GM21447 (cell line): ENCODE data around the gene FAM9C.
A peak's percentile ranks its signal among the peaks of the same experiment; 100 is the strongest.

Experiments
- ATAC-seq: cut with Tn5 transposase; IDR thresholded peaks from one replicate; pipeline ENCODE4 v1.9.1; 2021; ENCODE audit not compliant: unreplicated experiment

FAM9C gene

DNA sequence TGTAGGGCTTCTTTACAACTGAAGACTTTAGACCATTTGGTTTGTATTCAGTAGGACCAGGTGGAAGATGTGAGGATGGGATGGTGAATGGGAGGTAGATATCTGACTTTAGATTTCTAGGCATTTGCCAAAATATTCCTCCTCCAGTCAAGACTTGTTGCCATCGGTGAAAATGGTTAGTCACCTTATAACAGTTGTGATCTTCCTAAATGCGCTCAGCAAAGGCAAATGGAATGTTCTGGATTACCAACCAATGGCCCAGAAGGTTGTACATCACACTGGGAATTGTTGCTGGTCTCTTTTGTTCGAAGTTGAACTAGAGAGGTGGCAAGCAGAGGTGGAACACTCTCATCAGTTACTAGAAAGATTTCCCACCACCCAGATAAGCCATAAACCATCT is 35.6 kb downstream of the FAM9C start:
- ATAC-seq = no peak

DNA sequence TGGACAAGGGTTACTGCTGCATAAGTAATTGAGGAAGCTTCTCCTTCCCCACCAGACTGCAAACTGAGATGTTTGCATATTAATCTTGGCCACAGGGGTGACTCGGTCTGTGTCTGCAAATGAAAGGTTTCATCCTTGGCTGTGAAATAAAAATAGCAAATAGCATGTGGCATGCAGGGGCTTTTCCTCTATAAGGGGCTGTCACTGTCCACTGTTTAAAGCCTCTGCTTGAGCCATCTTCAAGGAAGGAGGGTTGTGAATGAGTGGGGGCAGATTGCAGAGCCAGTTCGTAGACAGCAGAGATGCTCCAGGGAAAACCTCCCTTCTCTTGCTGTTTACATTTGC is 36.3 kb downstream of the FAM9C start:
- peak; percentile 41 for ATAC-seq

DNA sequence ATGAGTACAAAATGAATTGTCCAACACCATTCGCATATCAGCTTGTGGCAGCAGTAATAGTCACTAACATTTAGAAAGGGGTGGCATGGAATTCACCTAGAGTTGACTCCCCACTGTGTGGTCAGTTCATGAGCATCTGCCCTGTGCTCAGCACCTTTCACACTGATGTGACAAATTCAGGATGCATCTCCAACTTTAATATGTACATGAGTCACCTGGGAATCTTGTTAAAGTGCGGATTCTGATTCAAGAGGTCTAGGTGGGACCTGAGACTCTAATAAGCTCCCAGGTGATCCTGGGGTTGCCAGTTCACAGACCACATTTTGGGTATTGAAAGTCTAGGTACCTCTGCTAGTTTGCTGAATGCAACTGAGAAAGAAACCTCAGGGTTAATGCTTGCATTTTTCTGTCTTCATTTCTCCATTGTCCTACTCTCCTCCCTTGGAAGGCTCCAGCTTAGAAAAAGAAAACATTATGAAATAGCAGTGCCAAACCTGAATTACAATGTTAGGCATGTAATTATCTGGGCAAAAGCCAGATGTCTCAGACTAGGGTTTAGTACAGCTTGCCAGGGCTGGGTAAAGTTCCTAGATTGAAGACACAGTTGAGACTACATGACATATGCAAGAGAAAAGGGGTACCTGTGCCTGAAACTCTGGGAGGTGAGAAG is 36.8 kb downstream of the FAM9C start:
- ATAC-seq = peak; percentile 8

DNA sequence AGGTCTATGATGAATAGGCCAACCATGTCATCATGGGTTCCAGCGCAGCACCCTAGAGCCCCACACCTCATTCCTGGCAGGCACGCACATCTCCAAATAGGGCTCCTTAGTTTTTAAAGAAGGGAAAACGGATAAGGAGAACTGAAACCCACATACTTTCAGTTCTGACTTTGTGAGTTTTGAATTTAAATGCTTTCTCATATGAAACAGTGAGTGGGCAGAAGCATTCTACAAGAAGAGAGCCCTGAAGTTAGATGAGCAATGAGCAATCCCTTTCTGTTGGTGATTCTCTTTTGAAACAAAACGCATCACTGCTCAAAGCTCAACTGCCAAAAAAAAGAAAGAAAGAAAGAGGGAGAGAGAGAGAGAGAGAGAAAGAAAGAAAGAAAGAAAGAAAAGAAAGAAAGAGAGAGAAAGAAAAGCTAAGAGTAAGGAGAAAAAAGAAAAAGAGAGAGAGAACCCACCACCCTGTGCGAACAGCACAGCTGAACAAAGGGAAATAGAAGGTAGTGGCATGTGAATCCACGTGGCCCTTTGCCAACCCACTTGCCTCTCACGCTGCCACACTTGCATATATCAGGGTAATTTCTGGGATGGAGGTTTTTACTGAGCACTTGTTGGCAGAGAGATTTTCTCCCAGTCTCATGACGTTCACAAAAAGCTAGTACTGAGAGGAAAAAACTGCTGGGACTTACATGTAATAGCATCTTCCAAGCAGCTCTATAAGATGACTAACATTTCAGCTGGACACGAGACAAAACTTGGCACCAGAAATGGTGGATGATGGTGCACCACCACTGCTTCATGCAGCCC is 38.6 kb downstream of the FAM9C start:
- ATAC-seq = peak; percentile 35

DNA sequence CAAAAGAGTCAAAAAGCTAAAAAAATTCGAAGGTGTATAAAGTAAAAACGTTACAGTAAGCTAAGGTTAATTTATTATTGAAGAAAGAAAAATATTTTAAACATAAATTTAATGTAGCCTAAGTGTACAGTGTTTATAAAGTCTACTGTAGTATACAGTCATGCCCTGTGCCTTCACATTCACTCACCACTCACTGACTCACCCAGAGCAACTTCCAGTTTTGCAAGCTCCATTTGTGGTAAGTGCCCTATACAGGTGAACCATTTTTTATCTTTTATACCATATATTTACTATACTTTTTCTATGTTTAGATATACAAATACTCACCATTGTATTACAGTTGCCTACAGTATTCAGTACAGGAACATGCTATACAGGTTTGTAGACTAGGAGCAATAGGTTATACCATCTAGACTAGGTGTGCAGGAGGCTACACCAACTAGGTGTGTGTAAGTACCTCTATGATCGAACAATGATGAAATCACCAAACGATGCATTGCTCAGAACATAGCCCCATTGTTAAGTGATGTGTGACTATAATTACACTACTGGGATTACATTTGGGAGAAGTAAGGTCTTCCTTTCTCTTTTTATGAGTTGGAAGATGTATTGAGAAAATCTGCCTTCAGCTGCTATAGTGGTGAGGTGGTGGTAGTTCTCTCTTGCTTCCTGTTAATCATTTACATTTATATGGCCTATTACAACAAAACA is 42.3 kb downstream of the FAM9C start:
- ATAC-seq = no peak

DNA sequence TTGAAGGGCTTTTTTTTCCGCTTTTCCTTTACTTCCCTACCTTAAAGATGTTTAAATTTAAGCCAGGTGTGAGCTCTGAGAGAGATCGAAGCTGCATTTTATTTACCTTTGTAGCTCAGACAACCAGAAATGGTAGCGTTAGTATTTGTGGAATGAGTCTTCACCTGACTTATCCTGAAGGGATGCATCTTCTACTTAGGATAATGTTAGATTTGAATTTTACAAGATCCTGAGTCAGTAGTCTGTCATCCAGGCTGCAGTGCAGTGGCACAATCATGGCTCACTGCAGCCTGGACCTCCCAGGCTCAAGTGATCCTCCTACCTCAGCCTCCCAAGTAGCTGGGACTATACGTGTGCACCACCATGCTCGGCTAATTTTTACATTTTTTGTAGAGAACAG is 43.3 kb downstream of the FAM9C start:
- ATAC-seq = no peak

DNA sequence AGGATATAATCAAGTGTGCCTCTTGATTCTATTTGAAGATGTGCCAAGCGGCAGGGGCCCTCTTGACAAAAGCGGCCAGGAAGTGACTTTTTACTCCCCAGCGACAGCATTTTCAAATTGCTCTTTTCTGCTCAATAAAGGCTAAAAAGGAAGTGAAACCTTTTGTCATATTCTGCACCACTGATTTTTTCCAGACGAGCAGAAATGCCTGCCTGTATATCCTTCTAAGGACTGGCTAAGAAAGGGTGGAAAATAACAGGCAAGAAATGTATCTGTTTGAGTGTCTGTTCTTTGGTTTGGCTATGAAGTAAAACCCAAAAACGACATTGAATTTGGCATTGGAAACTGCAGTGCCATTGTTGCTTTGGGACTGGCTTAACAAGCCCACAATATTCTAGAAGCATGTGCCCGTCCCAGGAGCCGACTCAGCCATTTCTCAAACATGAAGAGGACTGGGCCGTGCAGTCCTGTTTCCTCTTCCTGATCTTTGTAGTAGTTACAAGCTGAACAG is 44.1 kb downstream of the FAM9C start:
- peak; percentile 37 for ATAC-seq

DNA sequence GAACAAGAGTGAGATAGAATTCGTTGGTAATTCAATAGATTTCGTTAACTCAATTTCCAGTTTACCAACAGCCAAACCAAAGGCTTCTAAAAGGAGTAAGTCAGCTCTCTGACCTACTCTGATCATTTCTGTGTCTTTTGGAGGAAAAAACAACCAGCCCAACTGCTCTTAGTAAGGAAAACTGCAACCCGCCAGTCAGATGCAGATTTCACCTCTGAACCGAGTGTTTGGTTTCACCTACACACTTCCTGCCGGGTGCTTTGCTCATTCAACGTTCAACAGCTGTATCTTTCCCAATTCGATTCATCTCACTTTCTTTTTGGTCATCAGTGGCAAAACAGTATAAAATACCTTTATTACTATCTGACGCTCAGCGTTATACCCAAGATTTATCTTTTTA is 45.0 kb downstream of the FAM9C start:
- peak; percentile 49 for ATAC-seq

DNA sequence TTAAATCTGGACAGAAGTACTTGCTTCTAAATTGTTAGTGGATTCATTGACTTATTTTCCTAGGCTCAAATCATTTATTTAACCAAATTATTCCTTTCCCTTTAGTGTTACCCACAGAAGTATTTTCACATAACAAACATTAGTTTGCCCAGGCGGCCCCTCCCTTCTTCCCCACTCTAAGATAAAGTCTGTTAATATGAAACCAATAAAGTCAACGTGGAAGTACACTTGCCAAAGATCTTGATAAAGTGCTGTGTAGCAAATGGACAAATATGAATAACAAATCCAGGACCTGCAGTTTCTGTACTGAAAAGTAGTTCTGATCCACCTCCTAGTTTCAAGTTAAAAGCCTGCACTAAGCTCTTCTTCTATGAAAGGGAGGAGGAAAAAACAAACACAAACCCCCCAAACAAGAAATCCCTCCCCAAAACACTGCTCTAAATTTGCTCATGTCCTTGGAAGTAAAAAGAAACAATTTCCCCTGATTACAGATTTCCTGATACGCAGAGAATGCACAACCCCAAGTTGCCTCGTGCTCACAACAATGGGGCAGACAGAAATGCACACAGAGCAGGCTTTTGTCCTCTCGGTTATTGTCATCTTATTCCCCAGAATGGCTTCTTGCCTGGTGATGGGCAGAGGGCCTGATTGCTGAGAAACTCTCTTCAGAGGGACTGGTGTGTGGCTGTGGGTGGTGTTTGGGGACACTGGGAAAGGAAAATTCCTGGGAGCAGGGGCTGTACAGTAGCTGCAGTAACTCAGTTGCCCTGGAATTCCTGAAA is 46.3 kb downstream of the FAM9C start:
- ATAC-seq = no peak

DNA sequence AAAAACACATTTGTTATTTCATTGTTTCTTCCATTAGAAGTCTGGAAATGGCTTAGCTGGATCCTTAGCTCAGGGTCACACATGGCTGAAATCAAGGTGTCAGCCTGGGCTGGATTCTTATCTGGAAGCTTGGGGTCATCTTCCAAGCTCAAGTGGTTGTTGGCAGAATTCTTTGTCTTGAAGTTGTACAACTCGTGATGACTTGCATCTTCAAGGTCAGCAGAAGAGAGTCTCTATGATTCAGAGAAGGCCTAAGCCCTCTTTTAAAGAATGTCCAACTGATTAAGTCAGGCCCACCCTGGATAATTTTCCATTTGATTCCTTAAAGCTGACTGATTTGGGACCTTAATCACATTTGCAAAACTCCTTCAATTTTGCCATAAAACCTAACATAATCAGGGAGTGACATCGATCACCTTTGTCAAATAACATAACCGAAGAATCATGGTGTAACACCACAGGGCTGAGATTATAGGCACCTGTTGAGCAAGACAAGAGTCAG is 47.4 kb downstream of the FAM9C start:
- ATAC-seq = no peak

DNA sequence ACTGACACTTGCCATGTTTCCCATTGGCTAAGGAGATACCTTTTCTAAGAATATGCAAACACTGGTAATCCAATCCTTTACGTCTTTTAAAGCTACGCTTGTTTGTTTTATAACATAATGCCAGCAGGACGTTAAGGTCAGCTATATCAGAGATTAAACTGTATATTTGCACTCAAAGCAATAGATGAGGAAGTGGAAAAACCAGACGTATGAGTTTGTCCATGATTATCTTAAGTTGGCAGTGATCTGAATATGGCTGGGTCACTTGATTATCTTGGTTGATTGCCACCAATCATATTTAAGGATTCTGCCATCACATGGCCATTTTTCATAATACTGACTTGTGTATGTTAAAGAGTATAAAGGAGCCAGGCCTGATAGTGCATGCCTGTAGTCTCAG is 50.1 kb downstream of the FAM9C start:
- no peak for ATAC-seq

DNA sequence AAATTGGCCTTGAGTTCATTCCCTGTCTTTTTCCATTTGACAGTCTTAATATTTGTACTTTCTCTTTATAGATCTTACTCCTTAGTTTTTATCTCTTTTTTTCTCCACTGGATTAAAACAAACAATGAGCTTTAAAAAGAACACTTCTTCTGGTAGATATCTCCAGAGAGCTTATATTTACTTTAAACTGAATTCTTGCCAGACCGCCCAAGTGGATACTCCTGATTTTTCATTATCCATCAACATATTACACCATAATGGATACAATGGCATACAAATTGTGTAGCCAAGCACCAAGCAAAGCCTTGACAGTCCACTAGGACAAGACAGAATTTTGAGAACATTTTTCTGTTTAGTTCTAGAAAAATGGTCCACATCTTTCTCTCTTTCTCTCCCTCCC is 50.6 kb downstream of the FAM9C start:
- no peak for ATAC-seq

DNA sequence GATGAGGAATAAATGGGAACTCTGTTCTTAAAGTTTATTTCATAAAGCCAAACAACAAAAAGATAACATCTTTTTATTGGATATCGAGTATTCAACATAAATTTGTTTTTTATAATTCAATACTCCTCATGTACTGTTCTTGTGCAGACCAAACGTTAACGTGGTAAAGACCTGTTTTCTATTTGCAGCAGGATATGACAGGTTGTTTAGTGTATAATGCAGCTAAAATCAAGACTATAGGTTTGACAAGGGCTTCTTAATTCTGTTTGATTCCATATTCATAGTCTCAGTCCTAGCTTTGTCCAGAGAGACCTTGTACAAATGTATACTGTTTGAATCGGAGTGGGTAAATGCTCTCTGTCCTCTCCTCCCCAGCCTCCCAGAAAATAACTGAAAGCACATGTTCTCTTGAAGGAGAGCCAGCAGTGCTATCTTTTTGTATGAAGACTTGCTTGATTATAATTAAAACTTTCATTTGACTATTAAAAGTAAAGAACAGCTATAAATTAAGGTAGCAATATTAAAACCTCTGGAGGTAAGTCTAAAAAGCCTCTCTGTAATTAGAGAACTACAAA is 51.8 kb downstream of the FAM9C start:
- ATAC-seq = no peak

DNA sequence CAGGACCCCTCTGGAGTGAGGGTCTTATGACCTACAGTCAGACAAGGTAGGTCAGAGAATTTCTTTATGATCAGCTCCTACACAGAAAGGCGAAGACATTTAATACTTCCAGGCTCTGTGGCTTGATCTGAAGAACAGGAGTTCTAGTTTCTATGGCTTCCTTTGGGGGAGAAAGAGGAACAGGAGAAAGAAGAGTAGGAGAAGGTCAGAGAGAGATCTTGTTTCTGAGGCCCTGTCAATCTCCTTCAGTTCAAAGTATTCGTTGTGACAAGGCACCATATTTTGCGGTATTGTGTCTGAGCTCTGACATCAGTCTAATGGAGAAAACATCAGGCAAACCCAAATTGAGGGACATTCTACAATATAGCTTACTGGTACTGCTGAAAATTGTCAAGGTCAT is 52.8 kb downstream of the FAM9C start:
- ATAC-seq = no peak

DNA sequence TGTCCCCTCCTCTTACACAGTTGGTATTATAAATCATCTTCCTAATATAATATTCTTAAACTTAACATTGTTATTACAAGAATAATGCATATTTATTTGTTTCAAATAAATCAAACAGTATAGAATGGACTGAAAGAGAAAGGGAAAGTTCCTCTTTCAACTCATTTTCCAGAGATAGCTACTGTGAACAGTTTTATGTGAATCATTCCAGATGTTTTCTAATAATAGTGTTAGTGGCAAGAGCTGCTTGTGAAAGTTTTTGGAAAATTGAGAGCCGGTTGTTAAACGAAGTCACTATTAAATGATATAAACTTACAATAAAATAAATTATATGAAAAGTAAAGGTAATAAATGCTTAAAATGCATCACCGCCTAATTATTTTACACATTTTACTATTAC is 55.0 kb downstream of the FAM9C start:
- ATAC-seq = no peak

DNA sequence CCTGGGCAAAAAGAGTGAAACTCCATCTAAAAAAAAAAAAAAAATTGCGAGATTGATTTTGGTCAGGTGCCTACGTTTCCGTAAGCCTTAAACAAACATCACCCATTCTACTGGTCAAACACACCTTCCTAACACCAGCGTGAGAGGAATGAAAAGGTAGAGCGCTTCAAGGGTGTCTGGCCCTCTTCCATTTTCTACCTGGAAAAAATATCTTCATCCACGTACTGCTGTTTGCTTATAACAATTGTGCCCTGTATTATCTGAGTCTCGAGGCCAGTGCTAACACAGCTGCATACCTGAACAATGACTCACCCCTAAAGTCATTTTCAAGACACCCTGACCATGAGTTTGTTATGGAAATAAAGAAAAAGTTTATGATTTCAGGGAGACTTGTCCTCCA is 55.6 kb downstream of the FAM9C start:
- ATAC-seq = no peak

DNA sequence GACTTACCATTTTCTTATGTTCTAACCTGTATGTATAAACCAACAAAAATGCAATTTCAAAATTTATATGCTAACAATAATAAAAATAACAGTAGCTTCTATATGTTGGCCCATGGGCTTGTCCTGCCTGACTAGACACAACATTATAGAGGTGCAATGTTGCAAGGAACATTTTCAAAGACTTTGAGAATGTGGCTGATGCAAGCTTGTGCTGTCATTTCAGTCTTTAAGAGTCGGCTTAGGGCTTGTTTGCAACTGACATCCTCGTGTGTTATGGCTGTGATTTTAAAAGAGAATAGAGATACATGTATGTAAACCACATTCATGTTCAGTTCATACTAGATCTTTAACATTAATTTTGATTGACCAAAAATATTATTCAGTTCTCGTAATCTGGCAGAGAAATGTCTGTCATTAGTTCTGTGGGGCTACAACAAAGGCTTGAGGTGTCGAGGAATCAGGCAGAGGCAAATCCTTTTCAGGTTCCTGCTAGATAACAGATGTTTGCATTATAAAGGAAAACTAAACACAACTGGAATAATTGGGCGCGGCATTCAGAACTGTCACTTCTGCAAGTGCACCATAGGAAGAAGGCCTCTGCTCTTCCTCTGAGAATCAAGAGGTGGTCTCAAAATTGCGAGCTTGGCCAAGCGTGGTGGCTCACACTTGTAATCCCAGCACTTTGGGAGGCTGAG is 56.4 kb downstream of the FAM9C start:
- ATAC-seq = no peak

DNA sequence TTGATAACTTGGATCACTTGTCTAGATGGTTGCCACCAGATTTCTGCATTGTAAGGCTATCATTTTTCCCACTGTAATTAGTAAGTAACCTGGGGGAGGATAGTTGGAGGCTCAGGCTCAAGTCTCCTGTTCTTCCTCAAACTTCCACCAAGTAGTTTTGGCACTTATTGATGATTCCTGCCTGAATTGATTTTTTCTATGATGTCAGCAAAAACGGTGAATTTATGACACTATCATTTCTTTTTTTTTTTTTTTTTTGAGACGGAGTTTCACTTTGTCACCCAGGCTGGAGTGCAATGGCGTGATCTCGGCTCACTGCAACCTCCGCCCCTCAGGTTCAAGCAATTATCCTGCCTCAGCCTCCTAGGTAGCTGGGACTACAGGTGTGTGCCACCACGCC is 57.1 kb downstream of the FAM9C start:
- ATAC-seq = no peak

DNA sequence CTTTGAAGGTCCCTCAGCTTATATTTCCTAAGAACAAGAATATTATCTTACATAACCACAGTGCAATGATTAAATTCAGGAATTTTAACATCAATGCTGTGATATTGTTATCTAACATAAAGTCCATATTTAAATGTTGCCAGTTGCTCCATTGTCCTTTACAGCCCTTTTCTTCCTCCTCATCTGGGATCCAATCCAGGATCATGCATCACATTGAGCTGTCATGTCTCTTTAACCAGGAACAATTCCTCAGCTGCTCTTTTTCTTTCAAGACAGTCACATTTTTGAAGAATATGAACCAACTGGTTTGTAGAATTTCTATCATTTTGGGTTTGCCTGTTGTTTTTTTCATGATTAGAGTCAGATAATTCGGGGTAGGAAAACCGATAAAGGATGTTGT is 57.5 kb downstream of the FAM9C start:
- no peak for ATAC-seq

DNA sequence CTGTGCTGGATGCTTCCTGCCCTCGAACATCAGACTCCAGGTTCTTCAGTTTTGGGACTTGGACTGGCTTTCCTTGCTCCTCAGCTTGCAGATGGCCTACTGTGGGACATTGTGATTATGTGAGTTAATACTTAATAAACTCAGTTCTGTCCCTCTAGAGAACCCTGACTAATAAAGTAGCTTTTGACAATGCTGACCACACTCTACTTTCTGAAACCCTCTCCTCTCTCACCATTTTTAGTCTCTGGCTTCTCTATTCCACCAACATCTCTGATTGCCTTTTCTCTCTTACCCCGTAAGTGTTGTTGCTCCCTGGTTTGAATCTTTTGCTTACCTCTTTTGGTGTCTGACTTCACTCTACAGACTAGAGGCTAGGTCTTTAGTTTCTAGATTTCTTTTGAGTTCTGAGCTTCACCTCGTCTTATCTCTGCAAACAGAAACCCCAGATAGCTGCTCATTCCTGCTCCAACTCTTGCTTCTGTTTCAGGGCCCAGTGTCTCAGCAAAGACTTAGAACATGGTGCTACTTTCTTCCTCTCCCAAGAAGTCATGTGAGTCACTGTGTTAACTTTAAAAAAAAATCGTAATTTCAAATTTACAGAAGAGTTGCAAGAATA is 58.1 kb downstream of the FAM9C start:
- ATAC-seq = no peak
